Measurements from ENCODE around the gene ABCC5. TPM values are rescaled to one million over a fixed set of nuclear protein-coding genes. Genes with fewer than 3 reads are reported as not detected.

Gene ABCC5
- total and polyA plus RNA-seq, 8 donors = 2.8 to 25.9 (median 8.4) TPM

DNA sequence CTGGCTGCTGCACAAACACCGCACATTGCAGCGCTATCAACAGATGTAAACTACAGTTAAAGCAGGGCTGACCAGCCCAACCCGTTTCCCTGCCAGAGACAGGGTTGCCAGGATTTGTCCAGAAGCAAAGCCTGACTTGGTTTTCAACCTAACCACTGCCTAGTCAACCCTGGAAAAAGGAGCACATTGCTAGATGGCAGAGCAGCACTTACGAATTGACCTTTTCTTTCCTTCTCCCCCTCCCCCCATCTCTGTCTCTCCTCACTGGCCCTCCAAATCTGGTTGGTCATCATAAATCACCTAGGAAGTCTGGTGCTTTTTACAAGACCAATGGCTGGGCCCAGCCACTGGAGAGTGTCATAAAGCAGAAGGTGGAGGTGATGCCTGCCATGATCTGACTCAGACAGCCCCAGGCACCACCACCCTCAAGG lies 51.3 kb downstream of the ABCC5 start:
- no peaks in the 10 kb centered on the region for H3K27me3 ChIP-seq
- H3K36me3 ChIP-seq = no peaks in the 10 kb centered on the region
- ATAC-seq (no peak), DNase-seq (no peak), FAIRE-seq (no peak)
- H3K4me1 ChIP-seq = no peaks in the 10 kb centered on the region
- TF ChIP-seq, protein P1, sequence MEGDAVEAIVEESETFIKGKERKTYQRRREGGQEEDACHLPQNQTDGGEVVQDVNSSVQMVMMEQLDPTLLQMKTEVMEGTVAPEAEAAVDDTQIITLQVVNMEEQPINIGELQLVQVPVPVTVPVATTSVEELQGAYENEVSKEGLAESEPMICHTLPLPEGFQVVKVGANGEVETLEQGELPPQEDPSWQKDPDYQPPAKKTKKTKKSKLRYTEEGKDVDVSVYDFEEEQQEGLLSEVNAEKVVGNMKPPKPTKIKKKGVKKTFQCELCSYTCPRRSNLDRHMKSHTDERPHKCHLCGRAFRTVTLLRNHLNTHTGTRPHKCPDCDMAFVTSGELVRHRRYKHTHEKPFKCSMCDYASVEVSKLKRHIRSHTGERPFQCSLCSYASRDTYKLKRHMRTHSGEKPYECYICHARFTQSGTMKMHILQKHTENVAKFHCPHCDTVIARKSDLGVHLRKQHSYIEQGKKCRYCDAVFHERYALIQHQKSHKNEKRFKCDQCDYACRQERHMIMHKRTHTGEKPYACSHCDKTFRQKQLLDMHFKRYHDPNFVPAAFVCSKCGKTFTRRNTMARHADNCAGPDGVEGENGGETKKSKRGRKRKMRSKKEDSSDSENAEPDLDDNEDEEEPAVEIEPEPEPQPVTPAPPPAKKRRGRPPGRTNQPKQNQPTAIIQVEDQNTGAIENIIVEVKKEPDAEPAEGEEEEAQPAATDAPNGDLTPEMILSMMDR (IDR thresholded peaks at IDR 0.05) = no peak
- 73 to 77% methylated on average over 4 of the region's 4 CpGs for WGBS, 2 donors
- intact Hi-C loops (cut with DNase I) = no loop called here
- no peak overlapping the region for H3K27ac ChIP-seq
- H3K9me3 ChIP-seq = no peaks in the 10 kb centered on the region
- H3K4me3 ChIP-seq = no peak overlapping the region

DNA sequence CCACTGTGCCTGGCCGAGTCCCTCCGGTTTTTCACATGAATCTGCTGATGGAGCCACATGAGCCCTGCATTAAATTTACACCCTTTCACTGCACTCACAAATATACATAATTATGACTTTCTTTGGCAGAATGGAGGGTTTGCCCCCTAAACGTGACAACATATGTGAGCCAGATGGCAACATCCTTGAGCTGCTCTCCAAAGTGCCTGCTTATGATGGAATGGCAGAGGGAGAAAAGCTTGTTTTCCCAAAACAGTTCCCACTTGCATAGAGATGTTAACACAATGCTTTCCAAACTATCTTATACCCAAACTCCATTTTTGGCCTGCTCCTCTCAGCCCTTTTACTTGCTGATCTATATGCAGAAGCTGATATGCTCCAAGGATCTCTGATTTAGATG lies 54.9 kb downstream of the ABCC5 start:
- H3K4me1 ChIP-seq = no peaks in the 10 kb centered on the region
- no peaks in the 10 kb centered on the region for H3K9me3 ChIP-seq
- H3K27me3 ChIP-seq = no peaks in the 10 kb centered on the region
- DNase-seq = no peak
- TF ChIP-seq, protein P1 (IDR thresholded peaks at IDR 0.05) = no peak
- H3K36me3 ChIP-seq = no peaks in the 10 kb centered on the region
- no peak overlapping the region for H3K4me3 ChIP-seq
- WGBS, 2 donors = 94 to 95% methylated on average over 3 of the region's 3 CpGs
- intact Hi-C loops (cut with DNase I) = no loop called here
- ATAC-seq = no peak
- H3K27ac ChIP-seq = no peak overlapping the region
- no peak for FAIRE-seq

DNA sequence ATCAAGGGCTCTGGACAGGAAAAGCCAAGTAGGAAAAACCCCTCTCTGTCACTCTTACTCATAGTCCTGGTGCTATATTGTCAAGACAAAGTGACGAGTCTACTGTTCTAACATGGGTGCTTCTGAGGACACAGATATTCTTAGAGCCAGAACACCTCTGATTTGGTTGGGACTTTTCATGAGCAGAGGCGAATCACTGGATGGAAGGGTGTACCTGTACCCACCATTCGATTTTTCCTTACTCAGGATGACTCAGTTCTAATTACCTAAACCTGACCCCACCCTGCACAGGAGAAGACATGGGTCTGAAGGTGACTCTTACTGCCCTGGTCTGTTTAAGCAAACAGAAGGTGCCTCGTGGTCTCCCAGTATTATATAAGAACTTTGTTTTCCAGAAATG lies 58.5 kb downstream of the ABCC5 start:
- H3K4me3 ChIP-seq = no peak overlapping the region
- intact Hi-C loops (cut with DNase I) = no loop called here
- no peak overlapping the region for H3K27ac ChIP-seq
- no peak for FAIRE-seq
- no peaks in the 10 kb centered on the region for H3K4me1 ChIP-seq
- H3K27me3 ChIP-seq = no peaks in the 10 kb centered on the region
- TF ChIP-seq, protein P1 (IDR thresholded peaks at IDR 0.05) = no peak
- no peaks in the 10 kb centered on the region for H3K9me3 ChIP-seq
- WGBS, 2 donors = 71 to 78% methylated on average over 4 of the region's 4 CpGs
- no peak for ATAC-seq
- no peaks in the 10 kb centered on the region for H3K36me3 ChIP-seq
- no peak for DNase-seq

DNA sequence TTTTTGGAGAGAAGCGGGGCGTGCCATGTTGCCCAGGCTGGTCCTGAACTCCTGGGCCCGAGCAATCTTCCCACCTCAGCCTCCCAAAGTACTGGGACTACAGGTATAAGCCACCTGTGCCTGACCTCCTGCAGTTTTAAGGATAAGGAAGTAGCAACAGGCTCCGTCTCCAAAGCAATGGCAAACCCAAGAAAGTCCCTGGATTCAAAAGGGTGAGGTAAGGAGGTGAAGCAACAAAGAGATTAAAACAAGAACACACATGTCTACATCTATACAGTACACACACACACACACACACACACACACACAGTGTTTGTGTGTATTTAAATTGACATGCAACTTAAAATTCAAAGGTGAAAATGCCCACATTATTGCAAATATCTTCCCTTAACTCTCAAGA lies 58.9 kb downstream of the ABCC5 start:
- TF ChIP-seq, protein P1 (IDR thresholded peaks at IDR 0.05) = no peak
- intact Hi-C loops (cut with DNase I) = no loop called here
- 94 to 95% methylated on average over 4 of the region's 4 CpGs for WGBS, 2 donors
- Histone ChIP-seq H3K9me3 (no peaks in the 10 kb centered on the region), H3K4me3 (no peak overlapping the region), H3K27me3 (no peaks in the 10 kb centered on the region), H3K4me1 (no peaks in the 10 kb centered on the region), H3K27ac (no peak overlapping the region), H3K36me3 (no peaks in the 10 kb centered on the region)
- DNase-seq = no peak
- FAIRE-seq = no peak
- no peak for ATAC-seq

DNA sequence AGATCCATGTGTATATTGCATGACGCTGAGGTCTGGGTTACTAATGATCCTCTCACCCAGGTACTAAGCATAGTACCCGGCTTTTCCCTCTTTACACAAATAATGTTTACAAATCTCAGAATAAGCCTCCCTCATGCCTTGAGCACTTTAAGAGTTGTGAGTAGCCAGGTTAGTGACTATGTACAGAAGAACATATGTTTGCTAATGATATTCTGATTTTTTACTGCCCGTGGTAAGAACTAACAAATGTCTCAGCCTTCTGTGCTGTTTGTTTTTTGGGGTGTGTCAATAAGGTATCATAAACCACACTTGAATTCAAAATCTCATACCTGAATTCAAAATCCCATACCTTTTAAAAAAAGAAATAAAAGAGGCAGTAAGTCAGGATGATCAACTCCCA lies 59.5 kb downstream of the ABCC5 start:
- H3K4me1 ChIP-seq = no peaks in the 10 kb centered on the region
- no peak for DNase-seq
- no peaks in the 10 kb centered on the region for H3K9me3 ChIP-seq
- TF ChIP-seq, protein P1 (IDR thresholded peaks at IDR 0.05) = no peak
- H3K27ac ChIP-seq = no peak overlapping the region
- intact Hi-C loops (cut with DNase I) = no loop called here
- no peak for FAIRE-seq
- no peaks in the 10 kb centered on the region for H3K27me3 ChIP-seq
- 70 to 75% methylated on average over 3 of the region's 3 CpGs for WGBS, 2 donors
- H3K36me3 ChIP-seq = no peaks in the 10 kb centered on the region
- H3K4me3 ChIP-seq = no peak overlapping the region
- no peak for ATAC-seq
